ENCODE measurements around the gene COL1A2.

GRCh38 chr7:94451187-94451586 lies 56.5 kb downstream of the COL1A2 start:
- TF ChIP-seq CTCF (IDR thresholded peaks at IDR 0.05): no peak
- no peak for TF ChIP-seq ZFX (IDR thresholded peaks at IDR 0.05; ENCODE audit: borderline replicate concordance)
